ENCODE data around the gene SPHKAP. TPM values are rescaled to one million over a fixed set of nuclear protein-coding genes. Genes with fewer than 3 reads are reported as not detected.

The SPHKAP gene
- total and polyA plus RNA-seq, 2 of the 4 experiments (the other 2 are of a cell fraction), result not detected

DNA sequence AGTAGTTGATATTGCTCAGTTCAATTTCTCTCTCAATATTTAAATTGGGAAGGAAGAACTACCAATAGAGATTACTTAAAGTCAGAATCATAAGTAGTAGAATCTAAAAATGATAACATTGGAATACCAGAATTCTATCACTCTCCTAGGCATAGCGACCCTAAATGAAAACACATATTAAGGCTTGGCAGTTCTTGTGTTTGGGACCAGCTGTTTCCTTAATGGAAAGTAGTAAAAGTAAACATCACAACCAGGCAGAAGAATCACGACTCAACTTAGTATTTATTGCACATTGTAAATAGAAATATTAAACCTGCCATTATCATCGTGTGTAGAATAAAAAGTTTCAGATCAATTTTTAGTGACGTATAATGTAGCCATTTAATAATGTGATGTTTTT is 117.5 kb downstream of the SPHKAP start:
- no peak overlapping the region for H3K23ac ChIP-seq (ENCODE audit: low read depth, low read length)
- H3K9me3 ChIP-seq (ENCODE audit: control insufficient read depth, insufficient read depth, low read length), result peaks cover 10% of the 10 kb centered on the region; the same call in 1 of the 2 replicates
- no peak overlapping the region for H3K4me3 ChIP-seq (ENCODE audit: insufficient read depth, low read depth, low read length)
- H4K91ac ChIP-seq (ENCODE audit: insufficient read depth, low read depth, low read length), result no peak overlapping the region
- dilution Hi-C loops (cut with HindIII; ENCODE audit: low sequenced_read_pairs, unreplicated experiment), result no loop called here
- no peaks in the 10 kb centered on the region for H3K79me1 ChIP-seq (ENCODE audit: low read depth in 1 of 2, low read length in 2 of 2)
- no peak overlapping the region for H3K14ac ChIP-seq (replicated peaks; ENCODE audit: low read depth, low read length)
- no peak overlapping the region for H2AK5ac ChIP-seq (ENCODE audit: low read depth, low read length)
- no peak overlapping the region for H3K9ac ChIP-seq (ENCODE audit: low read depth, low read length)
- H4K20me1 ChIP-seq (ENCODE audit: insufficient read depth, low read length), result no peaks in the 10 kb centered on the region
- ChIA-PET POLR2A (ENCODE audit: unreplicated experiment) (no interaction called here), CTCF (no interaction called here)
- no peaks in the 10 kb centered on the region for H3K27me3 ChIP-seq (ENCODE audit: control insufficient read depth, insufficient read depth, low read length)
- H3K18ac ChIP-seq (ENCODE audit: low read depth, low read length), result no peak overlapping the region
- no CpG with 5 or more reads among the region's 4 CpGs for WGBS, 2 experiments (ENCODE audit: extremely low coverage in 2 of 2, insufficient read length in 1 of 2)
- H3K27ac ChIP-seq (ENCODE audit: insufficient read depth, low read length), result no peak overlapping the region
- DNase-seq (no peak), ATAC-seq (ENCODE audit: low read depth) (no peak)
- no peak overlapping the region for H2BK5ac ChIP-seq (ENCODE audit: low read depth, low read length, poor library complexity, severe bottlenecking)
- H3K9me1 ChIP-seq (ENCODE audit: insufficient read depth, low read length), result no peaks in the 10 kb centered on the region
- in situ Hi-C loops (cut with MboI; ENCODE audit: low sequenced_read_pairs), result no loop called here
- no peak overlapping the region for H4K8ac ChIP-seq (ENCODE audit: low read depth in 2 of 2, low read length in 2 of 2)
- no TSS peak for BruUV-seq (replicated peaks)
- no peak overlapping the region for H3K4me2 ChIP-seq (ENCODE audit: low read depth, low read length)
- no peaks in the 10 kb centered on the region for H3K36me3 ChIP-seq (ENCODE audit: control insufficient read depth, insufficient read depth, low read length)
- no peak overlapping the region for H2BK20ac ChIP-seq (ENCODE audit: low read depth, low read length)
- H3K56ac ChIP-seq (ENCODE audit: extremely low read depth, insufficient read depth, low read length), result no peak overlapping the region
- no peak overlapping the region for H2AFZ ChIP-seq (replicated peaks; ENCODE audit: low read length, poor library complexity)
- no peaks in the 10 kb centered on the region for H3K4me1 ChIP-seq (ENCODE audit: control insufficient read depth, insufficient read depth, low read length)
- TF ChIP-seq RFX5 (IDR thresholded peaks at IDR 0.05; ENCODE audit: low read depth, low read length), result no peak
- no peak for TF ChIP-seq FOS (IDR thresholded peaks at IDR 0.05; ENCODE audit: low read depth, low read length)
- TF ChIP-seq, protein P1, sequence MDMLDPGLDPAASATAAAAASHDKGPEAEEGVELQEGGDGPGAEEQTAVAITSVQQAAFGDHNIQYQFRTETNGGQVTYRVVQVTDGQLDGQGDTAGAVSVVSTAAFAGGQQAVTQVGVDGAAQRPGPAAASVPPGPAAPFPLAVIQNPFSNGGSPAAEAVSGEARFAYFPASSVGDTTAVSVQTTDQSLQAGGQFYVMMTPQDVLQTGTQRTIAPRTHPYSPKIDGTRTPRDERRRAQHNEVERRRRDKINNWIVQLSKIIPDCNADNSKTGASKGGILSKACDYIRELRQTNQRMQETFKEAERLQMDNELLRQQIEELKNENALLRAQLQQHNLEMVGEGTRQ (IDR thresholded peaks at IDR 0.05; ENCODE audit: low read depth, low read length), result no peak
- TF ChIP-seq POLR2A (IDR thresholded peaks at IDR 0.05; ENCODE audit: low read depth, low read length), result no peak
- no peak for TF ChIP-seq SMC3 (IDR thresholded peaks at IDR 0.05; ENCODE audit: low read depth, low read length)
- TF ChIP-seq RAD21 (IDR thresholded peaks at IDR 0.05; ENCODE audit: low read length), result no peak
- no peak for TF ChIP-seq MAFK (IDR thresholded peaks at IDR 0.05; ENCODE audit: low read depth, low read length)
- no peak for TF ChIP-seq MXI1 (IDR thresholded peaks at IDR 0.05; ENCODE audit: borderline replicate concordance, low read depth, low read length)
- no peak overlapping the region for H2BK15ac ChIP-seq (ENCODE audit: low read depth, low read length)
- no peak overlapping the region for H4K5ac ChIP-seq (ENCODE audit: low read depth, low read length)
- no peak overlapping the region for H2AK9ac ChIP-seq (replicated peaks; ENCODE audit: low read depth, low read length, poor library complexity)
- H3K4ac ChIP-seq (ENCODE audit: low read depth, low read length), result no peak overlapping the region
- no peak overlapping the region for H2BK120ac ChIP-seq (ENCODE audit: low read depth, low read length)
- intact Hi-C loops (cut with micrococcal nuclease), result no loop called here

All from IMR-90 (cell line).